Measurements from ENCODE around the gene CD101.
A peak's percentile ranks its signal among the peaks of the same experiment; 100 is the strongest.

CD101 gene

GRCh38 chr1:116994411-116994810, 7.1 kb upstream of the CD101 start:
- TF ChIP-seq CTCF (IDR thresholded peaks at IDR 0.05; ENCODE audit: poor library complexity, severe bottlenecking): no peak
- Histone ChIP-seq H3K4me3 (ENCODE audit: severe bottlenecking) (no peak overlapping the region), H3K27me3 (ENCODE audit: insufficient read depth, poor library complexity, severe bottlenecking) (no peaks in the 10 kb centered on the region), H3K9me3 (ENCODE audit: severe bottlenecking) (no peaks in the 10 kb centered on the region), H3K4me1 (ENCODE audit: insufficient read depth, poor library complexity, severe bottlenecking) (peaks cover 22% of the 10 kb centered on the region), H3K36me3 (ENCODE audit: low read depth) (peaks cover 19% of the 10 kb centered on the region; the same call in 1 of the 2 replicates), H3K27ac (ENCODE audit: poor library complexity, severe bottlenecking) (no peak overlapping the region)
- no peak for ATAC-seq (ENCODE audit: low read depth)
- DNase-seq (ENCODE audit: low spot score): no peak

GRCh38 chr1:116997066-116997465, 4.5 kb upstream of the CD101 start:
- Histone ChIP-seq H3K27ac (ENCODE audit: poor library complexity, severe bottlenecking) (peak overlapping the region; percentile 40), H3K4me3 (ENCODE audit: severe bottlenecking) (no peak overlapping the region), H3K9me3 (ENCODE audit: severe bottlenecking) (no peaks in the 10 kb centered on the region), H3K36me3 (ENCODE audit: low read depth) (peaks cover 3% of the 10 kb centered on the region; the same call in 1 of the 2 replicates), H3K4me1 (ENCODE audit: insufficient read depth, poor library complexity, severe bottlenecking) (peaks cover 4% of the 10 kb centered on the region), H3K27me3 (ENCODE audit: insufficient read depth, poor library complexity, severe bottlenecking) (no peaks in the 10 kb centered on the region)
- no peak for TF ChIP-seq CTCF (IDR thresholded peaks at IDR 0.05; ENCODE audit: poor library complexity, severe bottlenecking)
- ATAC-seq (ENCODE audit: low read depth): peak; percentile 58; the same call in 1 of the 3 replicates
- no peak for DNase-seq (ENCODE audit: low spot score)

GRCh38 chr1:116997636-116998035, 3.9 kb upstream of the CD101 start:
- H3K27ac ChIP-seq (ENCODE audit: poor library complexity, severe bottlenecking): peak overlapping the region; percentile 40
- no peak for TF ChIP-seq CTCF (IDR thresholded peaks at IDR 0.05; ENCODE audit: poor library complexity, severe bottlenecking)

GRCh38 chr1:116999596-116999995, 2.0 kb upstream of the CD101 start:
- Histone ChIP-seq H3K27ac (ENCODE audit: poor library complexity, severe bottlenecking) (no peak overlapping the region), H3K4me3 (ENCODE audit: severe bottlenecking) (no peak overlapping the region), H3K27me3 (ENCODE audit: insufficient read depth, poor library complexity, severe bottlenecking) (no peaks in the 10 kb centered on the region), H3K4me1 (ENCODE audit: insufficient read depth, poor library complexity, severe bottlenecking) (peaks cover 4% of the 10 kb centered on the region), H3K36me3 (ENCODE audit: low read depth) (no peaks in the 10 kb centered on the region), H3K9me3 (ENCODE audit: severe bottlenecking) (no peaks in the 10 kb centered on the region)
- DNase-seq (ENCODE audit: low spot score) (no peak), ATAC-seq (ENCODE audit: low read depth) (0 out of 3 replicates have a peak, but pooled peaks have one; percentile 14)
- TF ChIP-seq CTCF (IDR thresholded peaks at IDR 0.05; ENCODE audit: poor library complexity, severe bottlenecking): no peak

More at GRCh38 chr1:116997636-116998035, 3.9 kb upstream of the CD101 start:
- no peak overlapping the region for H3K4me3 ChIP-seq (ENCODE audit: severe bottlenecking)
- no peaks in the 10 kb centered on the region for H3K9me3 ChIP-seq (ENCODE audit: severe bottlenecking)
- ATAC-seq (ENCODE audit: low read depth) (no peak), DNase-seq (ENCODE audit: low spot score) (no peak)
- no peaks in the 10 kb centered on the region for H3K27me3 ChIP-seq (ENCODE audit: insufficient read depth, poor library complexity, severe bottlenecking)
- no peaks in the 10 kb centered on the region; the same call in 1 of the 2 replicates for H3K36me3 ChIP-seq (ENCODE audit: low read depth)
- H3K4me1 ChIP-seq (ENCODE audit: insufficient read depth, poor library complexity, severe bottlenecking): peaks cover 4% of the 10 kb centered on the region

GRCh38 chr1:117000142-117000541, 1.4 kb upstream of the CD101 start:
- Histone ChIP-seq H3K4me3 (ENCODE audit: severe bottlenecking) (no peak overlapping the region), H3K4me1 (ENCODE audit: insufficient read depth, poor library complexity, severe bottlenecking) (peaks cover 4% of the 10 kb centered on the region), H3K9me3 (ENCODE audit: severe bottlenecking) (no peaks in the 10 kb centered on the region), H3K27ac (ENCODE audit: poor library complexity, severe bottlenecking) (no peak overlapping the region), H3K27me3 (ENCODE audit: insufficient read depth, poor library complexity, severe bottlenecking) (no peaks in the 10 kb centered on the region), H3K36me3 (ENCODE audit: low read depth) (no peaks in the 10 kb centered on the region)
- ATAC-seq (ENCODE audit: low read depth) (no peak), DNase-seq (ENCODE audit: low spot score) (no peak)
- TF ChIP-seq CTCF (IDR thresholded peaks at IDR 0.05; ENCODE audit: poor library complexity, severe bottlenecking): no peak

Measured in RWPE2 (cell line).